ENCODE results near the gene VARS1.

The VARS1 gene

GRCh38 chr6:31792090-31792374, 3.5 kb downstream of the VARS1 start:
- no peak for DNase-seq

- DNase-seq = peak; percentile 86
Measured at GRCh38 chr6:31791324-31792089, 4.0 kb downstream of the VARS1 start.

GRCh38 chr6:31785475-31785874, 10.1 kb downstream of the VARS1 start:
- no peak for DNase-seq

DNA sequence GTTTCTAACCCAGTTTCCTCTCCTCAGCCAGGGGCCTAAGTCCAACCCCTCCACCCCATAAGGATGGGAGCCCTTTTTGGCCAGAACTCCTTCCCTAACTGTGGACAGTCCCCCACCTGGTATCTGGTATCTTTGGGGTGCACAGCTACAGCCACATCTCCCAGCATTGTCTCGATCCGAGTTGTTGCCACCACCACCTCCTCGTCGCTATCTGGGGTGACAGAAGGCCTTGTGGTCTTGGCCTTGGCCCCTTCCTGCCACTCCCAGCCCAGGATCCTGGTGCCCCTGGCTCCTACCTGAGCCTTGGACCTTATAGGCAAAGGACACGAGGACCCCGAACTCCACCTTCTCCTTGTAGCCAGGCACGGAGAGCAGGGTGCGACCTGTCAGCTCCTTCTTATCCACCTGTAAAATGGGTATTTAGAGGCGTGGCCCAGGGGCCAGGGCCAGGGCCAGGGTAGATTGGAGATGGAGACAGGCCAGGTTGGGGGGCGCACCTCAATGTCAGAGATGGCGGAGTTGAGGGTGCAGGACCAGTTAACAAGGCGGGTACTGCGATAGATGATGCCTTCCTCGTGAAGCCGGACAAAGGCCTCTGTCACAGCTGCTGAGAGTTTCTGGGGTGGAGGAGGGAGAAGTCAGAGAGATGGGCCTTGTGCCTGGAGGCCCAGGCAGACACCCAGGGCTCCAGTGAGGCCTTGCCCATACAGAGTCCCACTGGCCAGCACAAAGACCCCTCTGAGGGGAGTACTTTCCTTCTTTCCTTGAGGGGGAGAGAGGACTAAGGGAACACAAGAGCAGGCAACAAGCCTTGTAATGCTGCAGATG, 11.2 kb downstream of the VARS1 start:
- DNase-seq = no peak

GRCh38 chr6:31782126-31782855, 13.3 kb downstream of the VARS1 start:
- DNase-seq = no peak

- DNase-seq = no peak
Measured at GRCh38 chr6:31781244-31782125, 14.1 kb downstream of the VARS1 start.

DNA sequence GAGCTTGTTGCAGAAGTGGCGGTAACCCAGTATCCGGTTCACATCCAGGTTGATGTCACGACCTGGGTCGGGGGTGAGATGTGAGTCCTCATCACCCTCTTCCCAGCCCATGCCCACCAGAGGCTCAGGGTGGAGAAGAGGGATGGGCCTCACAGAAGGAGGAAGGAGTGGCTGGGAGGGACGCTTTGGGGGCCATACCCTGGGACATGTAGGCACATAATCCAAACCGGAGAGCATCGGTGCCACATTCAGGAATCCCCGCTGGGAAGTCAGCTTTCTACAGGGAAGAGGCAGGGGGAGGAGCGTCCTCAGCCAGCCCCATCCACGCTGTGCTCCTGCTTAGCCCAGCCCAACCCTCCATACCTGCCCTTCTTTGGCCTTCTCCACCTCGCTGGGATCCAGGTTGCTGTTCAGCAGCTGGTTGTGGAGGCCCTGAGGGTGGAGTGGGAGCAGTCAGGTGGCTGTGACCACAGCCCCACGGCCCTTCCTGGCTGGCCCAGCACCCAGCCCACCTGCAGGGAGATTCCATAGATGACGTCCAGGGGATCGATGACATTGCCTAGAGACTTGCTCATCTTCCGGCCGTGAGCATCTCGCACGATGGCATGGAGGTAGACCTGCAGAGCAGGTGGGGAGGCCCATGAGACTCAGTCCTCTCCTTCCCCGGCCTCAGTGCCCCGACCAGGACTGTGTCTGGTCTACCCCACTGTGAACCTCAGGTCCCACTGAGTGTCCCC, 14.9 kb downstream of the VARS1 start:
- DNase-seq = no peak

DNA sequence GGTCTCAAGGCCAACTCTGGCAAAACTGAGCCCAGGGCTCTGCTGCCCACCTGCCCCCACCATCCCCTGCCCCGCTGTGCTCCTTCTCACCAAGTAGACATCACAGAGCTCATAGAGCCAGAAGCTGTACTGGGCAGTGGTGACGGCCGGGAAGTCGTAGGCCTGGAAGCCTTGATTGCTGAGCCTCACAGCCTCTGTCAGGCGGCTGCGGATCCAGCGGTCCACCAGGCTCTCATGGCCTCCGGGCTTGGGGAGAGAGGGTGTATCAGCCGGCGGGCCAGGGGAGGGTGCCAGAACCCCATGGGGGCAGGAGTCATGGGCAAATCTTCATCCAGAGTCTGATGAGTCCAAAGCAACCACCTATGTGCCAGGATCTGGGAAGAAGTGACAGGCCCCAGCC, 15.6 kb downstream of the VARS1 start:
- no peak for DNase-seq

- no peak for DNase-seq
Measured at GRCh38 chr6:31778999-31779885, 16.3 kb downstream of the VARS1 start.

DNA sequence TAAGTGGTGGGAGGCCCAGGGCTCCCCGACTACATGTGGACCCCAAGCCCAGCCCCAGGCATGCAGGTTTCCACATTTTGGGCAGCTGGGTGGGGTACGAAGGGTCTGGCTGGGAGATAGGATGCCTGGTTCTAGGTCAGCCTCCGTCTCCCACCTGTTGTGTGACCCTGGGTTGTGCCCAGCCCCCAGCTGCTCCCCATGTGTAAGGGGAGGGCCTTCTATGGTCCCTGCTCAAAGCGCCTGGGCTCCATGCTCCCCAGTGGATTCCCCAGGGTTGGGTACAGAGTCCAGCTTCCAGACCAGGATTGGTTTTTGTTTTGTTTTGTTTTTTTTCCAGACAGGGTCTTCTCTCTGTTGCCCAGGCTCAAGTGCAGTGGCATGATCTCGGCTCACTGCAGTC, 17.4 kb downstream of the VARS1 start:
- no peak for DNase-seq

DNA sequence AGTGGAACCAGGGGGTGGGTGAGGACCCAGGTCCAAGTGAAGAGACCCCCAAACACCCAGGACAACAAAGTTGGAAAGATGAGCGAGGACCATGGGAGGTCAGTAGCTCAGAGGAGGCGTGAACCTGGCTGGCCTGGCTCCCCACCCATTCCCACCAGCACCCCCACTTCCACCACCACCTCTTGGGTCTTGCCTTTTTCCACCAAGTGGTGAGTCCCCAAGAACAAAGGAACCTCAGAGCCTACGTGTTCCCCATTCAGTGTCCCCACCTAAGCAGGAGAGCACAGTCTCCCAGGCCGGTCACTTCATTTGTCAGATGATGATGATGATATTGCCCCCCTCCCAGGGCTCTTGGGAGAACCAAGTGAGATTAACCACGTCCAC, 17.9 kb downstream of the VARS1 start:
- DNase-seq = no peak

- DNase-seq = peak; percentile 71
Measured at GRCh38 chr6:31776989-31777666, 18.4 kb downstream of the VARS1 start, which contains the start of gene VWA7. VWA7 (minus strand) TSS chr6:31777328; CDS start chr6:31776779, 549 bp downstream.

GRCh38 chr6:31776485-31776988, 19.0 kb downstream of the VARS1 start:
- DNase-seq = no peak

- no peak for DNase-seq
Measured at GRCh38 chr6:31775633-31776484, 19.7 kb downstream of the VARS1 start.

- peak; percentile 26 for DNase-seq
Measured at GRCh38 chr6:31775184-31775583, 20.4 kb downstream of the VARS1 start.

GRCh38 chr6:31771992-31772358, 23.6 kb downstream of the VARS1 start:
- no peak for DNase-seq

GRCh38 chr6:31770860-31771259, 24.7 kb downstream of the VARS1 start:
- no peak for DNase-seq

GRCh38 chr6:31769684-31770371, 25.7 kb downstream of the VARS1 start:
- DNase-seq = peak; percentile 94
